IMR-90 (cell line): ENCODE results near the gene KRTAP2-1. TPM values are rescaled to one million over a fixed set of nuclear protein-coding genes. Genes with fewer than 3 reads are reported as not detected.

Experiments used
- ATAC-seq: fragments of 200-7000 bp; cut with Tn5 transposase; 2 replicates; pipeline ENCODE4 v1.9.1; 2020; ENCODE audit warnings: low read depth, mild to moderate bottlenecking, moderate library complexity
- BruUV-seq: library from RNA; stranded (reverse); fragments of 400-500 nt; replicated peaks from 2 replicates; lab custom pipeline; 2021; lab: Mats Ljungman, UMichigan
- CTCF ChIA-PET: fragments of 300-600 bp; formaldehyde crosslinking; extraction: SDS; loops from one replicate; lab custom pipeline; 2021; ENCODE audit warnings: antibody characterized with exemption; lab: Yijun Ruan, JAX
- POLR2A ChIA-PET: fragments of 300-600 bp; sonication (Branson Sonifier 250); formaldehyde crosslinking; loops from one replicate; lab custom pipeline; 2022; ENCODE audit warnings: antibody characterized with exemption; ENCODE audit not compliant: unreplicated experiment; lab: Charles Lee
- DNase-seq: peaks from one replicate; pipeline ENCODE4 v3.0.0; 2013
- H2AFZ ChIP-seq: replicated peaks from 2 replicates; pipeline ENCODE3; 2013; ENCODE audit warnings: low read length, mild to moderate bottlenecking; ENCODE audit not compliant: poor library complexity
- H2AK5ac ChIP-seq: 2 replicates; pipeline ENCODE4 v1.6.1; 2013; ENCODE audit warnings: low read depth, low read length, inconsistent platforms
- H2AK9ac ChIP-seq: replicated peaks from 2 replicates; pipeline ENCODE3; 2013; ENCODE audit warnings: mild to moderate bottlenecking, low read depth, low read length, moderate library complexity; ENCODE audit not compliant: poor library complexity
- H2BK120ac ChIP-seq: 2 replicates; pipeline ENCODE4 v1.6.1; 2013; ENCODE audit warnings: low read depth, low read length, inconsistent platforms
- H2BK15ac ChIP-seq: 3 replicates; pipeline ENCODE4 v1.6.1; 2013; ENCODE audit warnings: low read depth, low read length, inconsistent platforms
- H2BK20ac ChIP-seq: 2 replicates; pipeline ENCODE4 v1.6.1; 2013; ENCODE audit warnings: low read depth, mild to moderate bottlenecking, inconsistent platforms, low read length, moderate library complexity
- H2BK5ac ChIP-seq: 2 replicates; pipeline ENCODE4 v1.6.1; 2013; ENCODE audit warnings: mild to moderate bottlenecking, low read depth, low read length, inconsistent platforms; ENCODE audit not compliant: poor library complexity, severe bottlenecking
- H3K14ac ChIP-seq: replicated peaks from 2 replicates; pipeline ENCODE4 v1.6.1; 2013; ENCODE audit warnings: low read depth, low read length, inconsistent platforms
- H3K18ac ChIP-seq: 2 replicates; pipeline ENCODE4 v1.6.1; 2013; ENCODE audit warnings: low read depth, low read length, control low read depth
- H3K23ac ChIP-seq: 2 replicates; pipeline ENCODE4 v1.6.1; 2013; ENCODE audit warnings: low read depth, low read length, inconsistent platforms
- H3K27ac ChIP-seq: 2 replicates; pipeline ENCODE4 v1.5.1; 2013; ENCODE audit warnings: mild to moderate bottlenecking, control low read depth, low read length; ENCODE audit not compliant: insufficient read depth
- H3K27me3 ChIP-seq: 2 replicates; pipeline ENCODE4 v1.6.1; 2013; ENCODE audit warnings: low read length; ENCODE audit not compliant: control insufficient read depth, insufficient read depth
- H3K36me3 ChIP-seq: 2 replicates; pipeline ENCODE4 v1.6.1; 2013; ENCODE audit warnings: low read length, mixed read lengths; ENCODE audit not compliant: control insufficient read depth, insufficient read depth
- H3K4ac ChIP-seq: 2 replicates; pipeline ENCODE4 v1.6.1; 2013; ENCODE audit warnings: low read depth, low read length, inconsistent platforms
- H3K4me1 ChIP-seq: 2 replicates; pipeline ENCODE4 v1.6.1; 2013; ENCODE audit warnings: low read length, mixed read lengths; ENCODE audit not compliant: control insufficient read depth, insufficient read depth
- H3K4me2 ChIP-seq: 2 replicates; pipeline ENCODE4 v1.6.1; 2013; ENCODE audit warnings: low read depth, mild to moderate bottlenecking, control low read depth, low read length, moderate library complexity
- H3K4me3 ChIP-seq: 2 replicates; pipeline ENCODE4 v1.5.1; 2013; ENCODE audit warnings: low read depth, mild to moderate bottlenecking, control low read depth, low read length, moderate library complexity; ENCODE audit not compliant: insufficient read depth
- H3K56ac ChIP-seq: 2 replicates; pipeline ENCODE4 v1.6.1; 2013; ENCODE audit warnings: low read length, inconsistent platforms; ENCODE audit not compliant: insufficient read depth; ENCODE audit errors: extremely low read depth
- H3K79me1 ChIP-seq, 2 experiments: 2 replicates each; pipeline ENCODE4 v1.6.1; 2013; ENCODE audit warnings: low read length in 2 of 2, inconsistent platforms in 1 of 2, low read depth in 1 of 2
- H3K9ac ChIP-seq: 2 replicates; pipeline ENCODE4 v1.6.1; 2013; ENCODE audit warnings: low read depth, low read length, control low read depth
- H3K9me1 ChIP-seq: 2 replicates; pipeline ENCODE4 v1.6.1; 2013; ENCODE audit warnings: low read length, inconsistent platforms; ENCODE audit not compliant: insufficient read depth
- H3K9me3 ChIP-seq: 2 replicates; pipeline ENCODE4 v1.6.1; 2013; ENCODE audit warnings: low read length; ENCODE audit not compliant: control insufficient read depth, insufficient read depth
- H4K20me1 ChIP-seq: 2 replicates; pipeline ENCODE4 v1.6.1; 2013; ENCODE audit warnings: low read length, inconsistent platforms; ENCODE audit not compliant: insufficient read depth
- H4K5ac ChIP-seq: 2 replicates; pipeline ENCODE4 v1.6.1; 2013; ENCODE audit warnings: mild to moderate bottlenecking, low read depth, low read length, control low read depth
- H4K8ac ChIP-seq, 2 experiments: 2 replicates each; pipeline ENCODE4 v1.6.1; 2013; ENCODE audit warnings: low read depth in 2 of 2, low read length in 2 of 2, control low read depth in 1 of 2, inconsistent platforms in 1 of 2
- H4K91ac ChIP-seq: 2 replicates; pipeline ENCODE4 v1.6.1; 2013; ENCODE audit warnings: low read depth, low read length, inconsistent platforms; ENCODE audit not compliant: insufficient read depth
- CEBPB ChIP-seq: IDR thresholded peaks from 2 replicates; pipeline ENCODE4 v1.6.1; 2012; ENCODE audit warnings: low read depth, low read length, improper control_type of control experiment
- CHD1 ChIP-seq: IDR thresholded peaks from 2 replicates; pipeline ENCODE4 v1.6.1; 2012; ENCODE audit warnings: low read depth, low read length, improper control_type of control experiment
- CTCF ChIP-seq: conservative IDR thresholded peaks from 2 replicates; pipeline ENCODE4 v1.5.1; 2012; ENCODE audit warnings: mild to moderate bottlenecking, low read depth, low read length, improper control_type of control experiment
- FOS ChIP-seq: fragments of 150-350 bp; IDR thresholded peaks from 2 replicates; pipeline ENCODE4 v1.6.1; 2016; ENCODE audit warnings: low read depth, low read length
- MXI1 ChIP-seq: IDR thresholded peaks from 2 replicates; pipeline ENCODE4 v1.6.1; 2012; ENCODE audit warnings: low read depth, mild to moderate bottlenecking, low read length, moderate library complexity, borderline replicate concordance
- POLR2A ChIP-seq: IDR thresholded peaks from 2 replicates; pipeline ENCODE4 v1.6.1; 2012; ENCODE audit warnings: mild to moderate bottlenecking, low read depth, low read length
- RAD21 ChIP-seq: IDR thresholded peaks from 2 replicates; pipeline ENCODE4 v1.6.1; 2012; ENCODE audit warnings: low read length, improper control_type of control experiment
- RFX5 ChIP-seq: IDR thresholded peaks from 2 replicates; pipeline ENCODE4 v1.8.0; 2012; ENCODE audit warnings: low read depth, mild to moderate bottlenecking, low read length, moderate library complexity
- WGBS, 2 experiments: methylation state at CpG; one replicate each; pipeline versions ENCODE4 v1.1.5 to v1.1.7; 2013; ENCODE audit warnings: missing lambda C conversion rate in 2 of 2; ENCODE audit not compliant: insufficient read length in 1 of 2; ENCODE audit errors: extremely low coverage in 2 of 2; 5-methylcytosine and 5-hydroxymethylcytosine counted together
- dilution Hi-C: fragments of 300-500 bp; cut with HindIII; formaldehyde crosslinking; loops from one replicate; pipeline ENCODE4 v1.14.3; 2018; ENCODE audit warnings: low sequenced_read_pairs; ENCODE audit not compliant: unreplicated experiment
- in situ Hi-C: fragments of 300-500 bp; cut with MboI; formaldehyde crosslinking; loops from 3 replicates; pipeline ENCODE4 v1.14.3; 2019; ENCODE audit warnings: low sequenced_read_pairs, inconsistent platforms, mixed read lengths
- intact Hi-C: fragments of 100-400 bp; cut with micrococcal nuclease; formaldehyde crosslinking; loops from 2 replicates; pipeline ENCODE4 v1.10.0; 2022
- polyA plus RNA-seq, 3 experiments: library from polyadenylated mRNA; depleted of rRNA; stranded (reverse); fragments of >200 nt; gene quantifications; 2 replicates each; pipeline ENCODE4 v1.2.3, GENCODE V29; 2012; ENCODE audit warnings: low replicate concordance in 1 of 3
- total RNA-seq: library from RNA; depleted of rRNA; stranded (reverse); fragments of >200 nt; gene quantifications from 2 replicates; pipeline ENCODE4 v1.2.3, GENCODE V29; 2012
- TF ChIP-seq, protein P1 (sequence below): fragments of 150-350 bp; IDR thresholded peaks from 2 replicates; pipeline ENCODE4 v1.6.1; 2017; ENCODE audit warnings: mild to moderate bottlenecking, antibody characterized with exemption, low read length, low read depth

KRTAP2-1 gene
- total and polyA plus RNA-seq, 2 of the 4 experiments (the other 2 are of a cell fraction): not detected

DNA sequence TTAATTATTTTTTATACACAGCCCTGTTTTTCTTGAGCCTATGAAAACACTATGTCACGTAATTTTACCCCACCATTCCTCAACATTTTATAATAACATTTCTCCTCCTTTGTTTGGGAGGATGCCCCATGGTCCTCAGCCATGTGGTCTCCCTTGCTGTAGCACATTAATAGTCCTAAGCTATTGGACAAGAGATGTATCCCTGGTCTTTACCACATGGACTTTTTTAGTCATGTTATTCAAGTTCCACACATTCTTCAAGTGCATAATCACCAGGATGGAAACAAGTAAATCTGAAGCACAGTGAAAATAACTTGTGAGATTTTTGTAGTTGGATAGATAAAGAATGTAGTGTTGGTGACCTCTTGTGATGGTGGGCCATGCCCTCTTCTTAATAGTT is 14.8 kb upstream of the KRTAP2-1 start:
- ChIA-PET CTCF (no interaction called here), POLR2A (interaction anchor here (3.0 kb wide), 1 partner anchor 152 kb away, joined by 12 read pairs; no protein-coding TSS in a partner anchor)
- dilution Hi-C loops (no loop called here), in situ Hi-C loops (no loop called here), intact Hi-C loops (loop anchor here (2.0 to 5.0 kb wide), 5 partner anchors 153 to 585 kb away; no protein-coding TSS in a partner anchor)
- H3K9me3 ChIP-seq: no peaks in the 10 kb centered on the region
- no peaks in the 10 kb centered on the region for H3K79me1 ChIP-seq
- H3K23ac ChIP-seq: peak overlapping the region; percentile 99
- peak overlapping the region; percentile 87 for H3K27ac ChIP-seq
- no peak overlapping the region for H3K4me2 ChIP-seq
- H4K8ac ChIP-seq: peak overlapping the region; percentile 95 to 99
- peak overlapping the region; percentile 95; the same call in 1 of the 2 replicates for H4K5ac ChIP-seq
- peak overlapping the region; percentile 100 for H2BK20ac ChIP-seq
- peaks cover 20% of the 10 kb centered on the region for H3K4me1 ChIP-seq
- 100% methylated on average over 1 of the region's 1 CpG; no CpG with 5 or more reads in 1 of the 2 experiments for WGBS, 2 experiments
- no peak overlapping the region for H3K9ac ChIP-seq
- peak overlapping the region; percentile 99 for H2BK120ac ChIP-seq
- no peaks in the 10 kb centered on the region for H4K20me1 ChIP-seq
- peak overlapping the region; percentile 98 for H3K4ac ChIP-seq
- H3K9me1 ChIP-seq: peaks cover 5% of the 10 kb centered on the region; the same call in 1 of the 2 replicates
- no TSS peak for BruUV-seq
- no peaks in the 10 kb centered on the region for H3K36me3 ChIP-seq
- no peak overlapping the region for H3K4me3 ChIP-seq
- TF ChIP-seq POLR2A (no peak), RFX5 (no peak), MXI1 (peak; percentile 31; the same call in 1 of the 2 replicates), FOS (peak; percentile 34; the same call in 1 of the 2 replicates), CEBPB (no peak), RAD21 (peak; percentile 31), CHD1 (no peak), CTCF (0 out of 2 replicates have a peak, but pooled peaks have one; percentile 10)
- TF ChIP-seq, protein P1, sequence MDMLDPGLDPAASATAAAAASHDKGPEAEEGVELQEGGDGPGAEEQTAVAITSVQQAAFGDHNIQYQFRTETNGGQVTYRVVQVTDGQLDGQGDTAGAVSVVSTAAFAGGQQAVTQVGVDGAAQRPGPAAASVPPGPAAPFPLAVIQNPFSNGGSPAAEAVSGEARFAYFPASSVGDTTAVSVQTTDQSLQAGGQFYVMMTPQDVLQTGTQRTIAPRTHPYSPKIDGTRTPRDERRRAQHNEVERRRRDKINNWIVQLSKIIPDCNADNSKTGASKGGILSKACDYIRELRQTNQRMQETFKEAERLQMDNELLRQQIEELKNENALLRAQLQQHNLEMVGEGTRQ: peak; percentile 72; the same call in 1 of the 2 replicates
- no peak overlapping the region for H2AFZ ChIP-seq
- peak overlapping the region; percentile 97 for H3K14ac ChIP-seq
- H2BK15ac ChIP-seq: peak overlapping the region; percentile 94
- H4K91ac ChIP-seq: peak overlapping the region; percentile 98
- DNase-seq: peak; percentile 97
- ATAC-seq: peak; percentile 70
- peak overlapping the region; percentile 97 for H3K18ac ChIP-seq
- peak overlapping the region; percentile 98 for H2BK5ac ChIP-seq
- H3K56ac ChIP-seq: peak overlapping the region; percentile 97
- H3K27me3 ChIP-seq: no peaks in the 10 kb centered on the region
- H2AK9ac ChIP-seq: no peak overlapping the region
- H2AK5ac ChIP-seq: no peak overlapping the region; the same call in 1 of the 2 replicates
